Small intestine (tissue), 7 donors: ENCODE data around the gene CCT6B. TPM values are rescaled to one million over a fixed set of nuclear protein-coding genes. Genes with fewer than 3 reads are reported as not detected.

Experiments
- DNase-seq, 2 donors: peaks; one replicate each; pipeline versions ENCODE4 v3.0.0 to v3.0.0-alpha.2; 2013
- FAIRE-seq: peaks from 2 replicates; lab custom pipeline; 2012; peaks lifted over from hg19 to GRCh38; lab: Jason Lieb, UNC
- H3K27ac ChIP-seq, 3 donors: one replicate each; pipeline ENCODE4 v1.5.1; 2013; ENCODE audit warnings: low read length in 2 of 3, mild to moderate bottlenecking in 2 of 3, control low read depth in 1 of 3, inconsistent platforms in 1 of 3, low read depth in 1 of 3, moderate library complexity in 1 of 3
- H3K27me3 ChIP-seq, 3 donors: one replicate each; pipeline ENCODE4 v1.6.1; 2013; ENCODE audit warnings: low read length in 3 of 3, inconsistent platforms in 1 of 3; ENCODE audit not compliant: control insufficient read depth in 3 of 3, insufficient read depth in 3 of 3
- H3K36me3 ChIP-seq, 3 donors: one replicate each; pipeline ENCODE4 v1.6.1; 2013; ENCODE audit warnings: low read length in 3 of 3, inconsistent platforms in 1 of 3, low read depth in 1 of 3, mild to moderate bottlenecking in 1 of 3, moderate library complexity in 1 of 3; ENCODE audit not compliant: control insufficient read depth in 3 of 3, insufficient read depth in 2 of 3
- H3K4me1 ChIP-seq, 3 donors: one replicate each; pipeline ENCODE4 v1.6.1; 2013; ENCODE audit warnings: low read length in 2 of 3, inconsistent platforms in 1 of 3, low read depth in 1 of 3, mild to moderate bottlenecking in 1 of 3, moderate library complexity in 1 of 3; ENCODE audit not compliant: control insufficient read depth in 3 of 3, insufficient read depth in 2 of 3
- H3K4me3 ChIP-seq, 3 donors: one replicate each; pipeline ENCODE4 v1.5.1; 2013; ENCODE audit warnings: low read length in 3 of 3, control low read depth in 1 of 3, inconsistent platforms in 1 of 3, low read depth in 1 of 3, mild to moderate bottlenecking in 1 of 3, moderate library complexity in 1 of 3
- H3K9me3 ChIP-seq, 2 donors: one replicate each; pipeline ENCODE4 v1.6.1; 2013; ENCODE audit warnings: low read depth in 1 of 2, low read length in 1 of 2; ENCODE audit not compliant: control insufficient read depth in 2 of 2, insufficient read depth in 1 of 2
- WGBS, 3 donors: extraction: QIAGEN DNeasy Blood & Tissue Kit; methylation state at CpG; one replicate each; pipeline ENCODE4 v1.1.7; 2013; 5-methylcytosine and 5-hydroxymethylcytosine counted together
- polyA plus RNA-seq, 4 donors: library from polyadenylated mRNA; stranded (reverse) in 3 of 4; unstranded in 1 of 4; fragments of 200-250 nt in 3 of 4; fragments of 120-200 nt in 1 of 4; gene quantifications; one replicate each; pipeline versions ENCODE4 v1.2.1 to v1.2.3, GENCODE V29; 2013
- donor health status: healthy with polysubstance abuse.
- donor health status: control.
- donor health status: control.
- donor health status: Bipolar disorder and iron deficiency.
- donor health status: healthy.

The CCT6B gene
- polyA plus RNA-seq, 4 donors = 0.98 to 2.7 TPM; not detected in 2

GRCh38 chr17:34999456-34999855 lies 38.2 kb upstream of the CCT6B start:
- H3K9me3 ChIP-seq = no peaks in the 10 kb centered on the region
- H3K4me3 ChIP-seq = no peak overlapping the region
- FAIRE-seq (no peak), DNase-seq (no peak)
- WGBS, 3 donors = 87 to 100% (median 98%) methylated on average over 2 of the region's 2 CpGs
- no peaks in the 10 kb centered on the region for H3K4me1 ChIP-seq
- H3K36me3 ChIP-seq = peaks cover 4 to 82% (median 20%) of the 10 kb centered on the region in 3 donors
- no peak overlapping the region for H3K27ac ChIP-seq
- no peaks in the 10 kb centered on the region for H3K27me3 ChIP-seq

- DNase-seq (peak; percentile 76 to 82), FAIRE-seq (no peak)
- peak overlapping the region in 2 of 3 donors; percentile 60 to 67 for H3K27ac ChIP-seq
- no peaks in the 10 kb centered on the region for H3K27me3 ChIP-seq
- no peak overlapping the region for H3K4me3 ChIP-seq
- H3K4me1 ChIP-seq = no peaks in the 10 kb centered on the region
- no peaks in the 10 kb centered on the region for H3K9me3 ChIP-seq
- peaks cover 4 to 76% (median 17%) of the 10 kb centered on the region in 3 donors for H3K36me3 ChIP-seq
- WGBS, 3 donors = 24 to 48% (median 24%) methylated on average over 5 of the region's 5 CpGs
Measured at GRCh38 chr17:34998205-34998604, 36.9 kb upstream of the CCT6B start.

DNA sequence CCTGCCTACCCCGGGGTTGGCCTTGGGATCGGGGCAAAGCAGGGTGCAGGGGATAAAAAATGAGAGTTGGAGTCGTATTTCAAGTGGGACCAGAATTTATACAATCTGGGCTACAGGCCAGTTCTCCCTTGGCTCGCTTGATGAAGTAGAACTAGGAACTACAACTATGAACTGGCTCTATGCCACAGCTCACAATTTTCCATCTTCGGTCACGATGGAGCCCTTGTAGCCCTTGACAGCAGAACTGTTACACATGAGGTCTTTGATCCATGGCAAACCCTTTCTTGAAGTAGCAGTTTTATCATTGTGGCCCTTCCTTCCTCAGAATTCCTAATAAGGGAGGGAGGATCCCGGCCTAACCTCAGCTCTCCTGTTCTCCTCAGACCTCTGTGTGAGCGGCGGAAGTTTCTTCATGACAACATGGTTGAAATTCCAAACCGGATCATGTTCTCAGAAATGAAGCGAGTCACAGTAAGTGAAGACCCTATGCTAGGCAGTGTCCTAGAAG lies 36.1 kb upstream of the CCT6B start:
- Histone ChIP-seq H3K27ac (peak overlapping the region in 2 of 3 donors; percentile 60 to 67), H3K9me3 (no peaks in the 10 kb centered on the region), H3K27me3 (no peaks in the 10 kb centered on the region), H3K4me3 (no peak overlapping the region), H3K36me3 (peaks cover 5 to 74% (median 22%) of the 10 kb centered on the region in 3 donors), H3K4me1 (no peaks in the 10 kb centered on the region)
- WGBS, 3 donors = 55 to 65% (median 64%) methylated on average over 11 of the region's 11 CpGs
- FAIRE-seq = no peak
- DNase-seq = peak in 1 of 2 donors; percentile 39

DNA sequence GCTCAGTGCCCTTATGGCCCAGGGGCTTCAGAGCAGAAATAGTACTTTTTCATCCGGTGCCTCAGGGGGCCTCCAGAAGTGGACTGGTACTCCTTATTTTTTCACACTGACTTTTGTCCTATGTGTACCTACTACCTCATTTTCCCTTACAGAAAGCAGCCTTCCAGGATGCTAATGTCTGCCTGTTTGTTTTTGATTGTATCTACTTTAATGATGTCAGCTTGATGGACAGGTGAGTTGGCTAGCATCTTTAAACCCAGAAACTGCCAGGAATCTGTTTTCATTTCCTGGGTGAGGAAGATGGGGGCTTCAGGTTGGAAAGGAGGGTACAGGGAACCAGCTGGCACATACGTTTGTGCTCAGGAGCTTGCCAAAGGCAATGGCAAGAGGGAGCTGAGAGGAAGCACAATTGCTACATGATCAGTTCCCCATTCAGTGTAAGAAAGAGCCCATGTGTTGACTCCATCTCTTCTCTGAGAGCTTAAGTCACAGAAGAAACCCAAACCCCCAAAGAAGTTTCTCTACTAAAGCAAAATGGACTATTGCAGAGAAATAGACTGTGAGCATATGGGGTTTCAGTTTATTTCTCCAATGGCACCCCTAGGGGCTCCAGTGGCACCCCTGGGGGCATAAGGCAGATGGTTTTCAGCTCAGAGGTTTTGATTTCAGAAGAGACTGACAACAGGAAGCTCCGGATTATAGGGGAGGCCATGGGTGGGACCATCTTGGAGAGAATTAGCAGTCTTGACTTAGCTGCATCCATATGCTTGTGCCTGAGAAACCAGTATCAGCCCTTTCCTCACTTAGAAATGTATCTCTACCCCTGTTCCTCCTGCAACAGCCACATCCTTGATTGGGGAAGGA lies 35.4 kb upstream of the CCT6B start:
- peak overlapping the region in 2 of 3 donors; percentile 9 to 36 for H3K27ac ChIP-seq
- H3K36me3 ChIP-seq = peaks cover 9 to 73% (median 26%) of the 10 kb centered on the region in 3 donors
- FAIRE-seq (no peak), DNase-seq (no peak)
- WGBS, 3 donors = 83 to 88% (median 85%) methylated on average over 3 of the region's 3 CpGs
- no peak overlapping the region for H3K4me3 ChIP-seq
- H3K9me3 ChIP-seq = no peaks in the 10 kb centered on the region
- H3K4me1 ChIP-seq = no peaks in the 10 kb centered on the region
- no peaks in the 10 kb centered on the region for H3K27me3 ChIP-seq

- no peaks in the 10 kb centered on the region for H3K9me3 ChIP-seq
- no peaks in the 10 kb centered on the region for H3K27me3 ChIP-seq
- WGBS, 3 donors = 84 to 88% (median 85%) methylated on average over 2 of the region's 2 CpGs
- no peak for FAIRE-seq
- no peak for DNase-seq
- no peak overlapping the region for H3K27ac ChIP-seq
- H3K4me3 ChIP-seq = no peak overlapping the region
- H3K4me1 ChIP-seq = no peaks in the 10 kb centered on the region
- peaks cover 8 to 69% (median 28%) of the 10 kb centered on the region in 3 donors for H3K36me3 ChIP-seq
Measured at GRCh38 chr17:34993031-34993430, 31.8 kb upstream of the CCT6B start.

DNA sequence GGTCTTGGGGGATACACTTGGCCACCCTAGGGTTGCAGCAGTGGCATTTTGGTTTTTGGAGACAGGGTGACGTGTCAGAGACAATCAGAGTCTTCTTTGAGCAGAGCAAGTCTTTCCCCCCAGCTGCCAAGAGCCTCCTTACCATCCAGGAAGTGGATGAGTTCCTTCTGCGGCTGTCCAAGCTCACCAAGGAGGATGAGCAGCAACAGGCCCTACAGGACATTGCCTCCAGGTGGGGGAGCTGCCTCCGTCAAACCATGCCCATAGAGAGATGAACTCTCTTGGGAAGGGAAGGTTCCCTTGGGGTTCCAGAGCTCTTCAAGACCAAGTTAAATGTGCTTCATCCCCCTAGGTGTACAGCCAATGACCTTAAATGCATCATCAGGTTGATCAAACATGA lies 30.3 kb upstream of the CCT6B start:
- Histone ChIP-seq H3K9me3 (no peaks in the 10 kb centered on the region), H3K4me1 (no peaks in the 10 kb centered on the region), H3K4me3 (no peak overlapping the region), H3K27ac (peak overlapping the region in 2 of 3 donors; percentile 53 to 67), H3K27me3 (no peaks in the 10 kb centered on the region), H3K36me3 (peaks cover 11 to 55% (median 25%) of the 10 kb centered on the region in 3 donors)
- WGBS, 3 donors = 88 to 94% (median 92%) methylated on average over 3 of the region's 3 CpGs
- no peak for FAIRE-seq
- no peak for DNase-seq

GRCh38 chr17:34990921-34991365 lies 29.7 kb upstream of the CCT6B start:
- no peaks in the 10 kb centered on the region for H3K4me1 ChIP-seq
- H3K36me3 ChIP-seq = peaks cover 11 to 55% (median 25%) of the 10 kb centered on the region in 3 donors
- H3K27ac ChIP-seq = peak overlapping the region in 1 of 3 donors; percentile 67
- H3K9me3 ChIP-seq = no peaks in the 10 kb centered on the region
- DNase-seq (peak; percentile 56 to 69), FAIRE-seq (no peak)
- no peaks in the 10 kb centered on the region for H3K27me3 ChIP-seq
- 9 to 34% (median 23%) methylated on average over 6 of the region's 6 CpGs for WGBS, 3 donors
- no peak overlapping the region for H3K4me3 ChIP-seq

DNA sequence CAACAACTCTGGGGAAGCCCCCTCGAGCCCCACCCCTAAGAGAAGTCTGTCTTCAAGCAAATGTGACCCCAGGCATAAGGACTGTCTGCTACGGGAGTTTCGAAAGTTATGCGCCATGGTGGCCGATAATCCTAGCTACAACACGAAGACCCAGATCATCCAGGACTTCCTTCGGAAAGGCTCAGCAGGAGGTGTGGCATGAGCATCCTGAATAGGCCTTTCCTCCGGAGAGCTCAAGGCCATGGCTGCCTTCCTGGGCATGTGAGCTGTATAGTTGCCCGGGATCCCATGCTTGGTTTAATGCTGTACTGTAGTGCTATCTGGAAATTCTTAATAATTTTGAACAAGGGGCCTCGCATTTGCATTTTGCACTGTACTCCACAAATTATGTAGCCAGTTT lies 28.2 kb upstream of the CCT6B start:
- H3K27me3 ChIP-seq = no peaks in the 10 kb centered on the region
- H3K4me3 ChIP-seq = no peak overlapping the region
- H3K9me3 ChIP-seq = no peaks in the 10 kb centered on the region
- FAIRE-seq (no peak), DNase-seq (no peak)
- 91 to 97% (median 95%) methylated on average over 10 of the region's 10 CpGs for WGBS, 3 donors
- H3K27ac ChIP-seq = no peak overlapping the region
- no peaks in the 10 kb centered on the region for H3K4me1 ChIP-seq
- H3K36me3 ChIP-seq = peaks cover 13 to 43% (median 19%) of the 10 kb centered on the region in 3 donors
